ENCODE results near the gene ARHGAP40. TPM values are rescaled to one million over a fixed set of nuclear protein-coding genes. Genes with fewer than 3 reads are reported as not detected.

Gene ARHGAP40
- total and polyA plus RNA-seq, 9 of the 15 experiments (the other 6 are each of a cell fraction or from before 2014, with no cell fraction given), result not detected

- no peak for TF ChIP-seq ADNP (tag; IDR thresholded peaks at IDR 0.05)
- no peak for TF ChIP-seq FOS (IDR thresholded peaks at IDR 0.05; ENCODE audit: extremely low read depth, insufficient read length)
- no peak for TF ChIP-seq GMEB1 (CRISPR knock-in tag; IDR thresholded peaks at IDR 0.05)
- TF ChIP-seq NCOA6 (IDR thresholded peaks at IDR 0.05), result peak; percentile 25; the same call in 1 of the 2 replicates
- TF ChIP-seq ATF3 (IDR thresholded peaks at IDR 0.05), result no peak
- TF ChIP-seq ATF3 (CRISPR knock-in tag; conservative IDR thresholded peaks at IDR 0.05), result no peak
- TF ChIP-seq ZNF583 (CRISPR knock-in tag; IDR thresholded peaks at IDR 0.05), result 0 out of 2 replicates have a peak, but pooled peaks have one; percentile 9
- TF ChIP-seq KAT2B (IDR thresholded peaks at IDR 0.05; ENCODE audit: low read depth, low read length), result no peak
- TF ChIP-seq FOXP4 (CRISPR knock-in tag; IDR thresholded peaks at IDR 0.05; ENCODE audit: borderline replicate concordance), result 0 out of 2 replicates have a peak, but pooled peaks have one; percentile 37
- TF ChIP-seq ELF4 (CRISPR knock-in tag; IDR thresholded peaks at IDR 0.05), result peak; percentile 68; the same call in 1 of the 2 replicates
- TF ChIP-seq HNRNPUL1 (IDR thresholded peaks at IDR 0.05; ENCODE audit: low read length), result no peak
- TF ChIP-seq ZNF263 (CRISPR knock-in tag; IDR thresholded peaks at IDR 0.05; ENCODE audit: borderline replicate concordance), result no peak
- TF ChIP-seq RNF2 (IDR thresholded peaks at IDR 0.05), result no peak
- TF ChIP-seq NONO (IDR thresholded peaks at IDR 0.05; ENCODE audit: low read depth in 2 of 2, low read length in 1 of 2), result no peak
- no peak for TF ChIP-seq TARDBP (IDR thresholded peaks at IDR 0.05)
- peak; percentile 67; the same call in 1 of the 2 replicates for TF ChIP-seq CREB3 (tag; conservative IDR thresholded peaks at IDR 0.05; ENCODE audit: low read depth)
- no peak for TF ChIP-seq SREBF2 (CRISPR knock-in tag; IDR thresholded peaks at IDR 0.05)
- TF ChIP-seq JUNB (CRISPR knock-in tag; conservative IDR thresholded peaks at IDR 0.05), result no peak
- TF ChIP-seq PHB (CRISPR knock-in tag; IDR thresholded peaks at IDR 0.05), result no peak
- no peak for TF ChIP-seq ZNF165 (CRISPR knock-in tag; IDR thresholded peaks at IDR 0.05; ENCODE audit: borderline replicate concordance)
- TF ChIP-seq PCBP1 (IDR thresholded peaks at IDR 0.05; ENCODE audit: low read depth, low read length, poor library complexity, severe bottlenecking), result no peak
- peak; percentile 31; the same call in 1 of the 2 replicates for TF ChIP-seq CREM (IDR thresholded peaks at IDR 0.05; ENCODE audit: low read depth)
Measured at GRCh38 chr20:38692436-38693411, 91.1 kb downstream of the ARHGAP40 start (continued).

Data from K562 (cell line).